ENCODE results near the gene SESTD1. TPM values are rescaled to one million over a fixed set of nuclear protein-coding genes. Genes with fewer than 3 reads are reported as not detected.
"Not testable (repeated sequence)": the region's sequence is repeated elsewhere in the genome, so short reads cannot be mapped to it uniquely, and the experiment has no call there.

SESTD1 gene
- polyA plus RNA-seq, 1 donor: 29.8 TPM

- no peak for DNase-seq (ENCODE audit: low read depth)
Measured at GRCh38 chr2:179239195-179239594, 25.4 kb downstream of the SESTD1 start.

GRCh38 chr2:179238027-179238426 is 26.6 kb downstream of the SESTD1 start:
- no peak for DNase-seq (ENCODE audit: low read depth)

- DNase-seq (ENCODE audit: low read depth): no peak
Measured at GRCh38 chr2:179237209-179237946, 27.3 kb downstream of the SESTD1 start.

GRCh38 chr2:179235463-179236108 is 29.0 kb downstream of the SESTD1 start:
- no peak for DNase-seq (ENCODE audit: low read depth)

- DNase-seq (ENCODE audit: low read depth): no peak
Measured at GRCh38 chr2:179234658-179235240, 29.9 kb downstream of the SESTD1 start.

- DNase-seq (ENCODE audit: low read depth): no peak
Measured at GRCh38 chr2:179233626-179234430, 30.8 kb downstream of the SESTD1 start.

GRCh38 chr2:179233083-179233490 is 31.5 kb downstream of the SESTD1 start:
- no peak for DNase-seq (ENCODE audit: low read depth)

GRCh38 chr2:179226961-179227259 is 37.7 kb downstream of the SESTD1 start:
- DNase-seq (ENCODE audit: low read depth): no peak

- no peak for DNase-seq (ENCODE audit: low read depth)
Measured at GRCh38 chr2:179226203-179226960, 38.2 kb downstream of the SESTD1 start.

GRCh38 chr2:179224361-179224760 is 40.3 kb downstream of the SESTD1 start:
- no peak for DNase-seq (ENCODE audit: low read depth)

GRCh38 chr2:179222076-179222475 is 42.6 kb downstream of the SESTD1 start:
- DNase-seq (ENCODE audit: low read depth): no peak

- peak; percentile 44 for DNase-seq (ENCODE audit: low read depth)
Measured at GRCh38 chr2:179218848-179219594, 45.6 kb downstream of the SESTD1 start.

- DNase-seq (ENCODE audit: low read depth): not testable (repeated sequence)
Measured at GRCh38 chr2:179214671-179215070, 50.0 kb downstream of the SESTD1 start.

- no peak for DNase-seq (ENCODE audit: low read depth)
Measured at GRCh38 chr2:179211355-179211754, 53.3 kb downstream of the SESTD1 start.

- not testable (repeated sequence) for DNase-seq (ENCODE audit: low read depth)
Measured at GRCh38 chr2:179208277-179208676, 56.4 kb downstream of the SESTD1 start.

GRCh38 chr2:179207047-179207446 is 57.6 kb downstream of the SESTD1 start:
- DNase-seq (ENCODE audit: low read depth): no peak

- DNase-seq (ENCODE audit: low read depth): no peak
Measured at GRCh38 chr2:179201869-179202268, 62.8 kb downstream of the SESTD1 start.

GRCh38 chr2:179195926-179196590 is 68.6 kb downstream of the SESTD1 start:
- not testable (repeated sequence) for DNase-seq (ENCODE audit: low read depth)

GRCh38 chr2:179195141-179195540 is 69.5 kb downstream of the SESTD1 start:
- no peak for DNase-seq (ENCODE audit: low read depth)

GRCh38 chr2:179193759-179194394 is 70.8 kb downstream of the SESTD1 start:
- no peak for DNase-seq (ENCODE audit: low read depth)

All from forelimb muscle (tissue), 1 donor.